GM21381 (cell line): ENCODE data around the gene CCDC40.

Experiments
- ATAC-seq: cut with Tn5 transposase; IDR thresholded peaks from one replicate; pipeline ENCODE4 v1.9.1; 2021; ENCODE audit warnings: mild to moderate bottlenecking, moderate library complexity; ENCODE audit not compliant: unreplicated experiment

Gene CCDC40

GRCh38 chr17:80000981-80001775 is 35.3 kb upstream of the CCDC40 start:
- ATAC-seq: no peak

- no peak for ATAC-seq
These were observed 34.3 kb upstream of the CCDC40 start for GRCh38 chr17:80002070-80002641.

DNA sequence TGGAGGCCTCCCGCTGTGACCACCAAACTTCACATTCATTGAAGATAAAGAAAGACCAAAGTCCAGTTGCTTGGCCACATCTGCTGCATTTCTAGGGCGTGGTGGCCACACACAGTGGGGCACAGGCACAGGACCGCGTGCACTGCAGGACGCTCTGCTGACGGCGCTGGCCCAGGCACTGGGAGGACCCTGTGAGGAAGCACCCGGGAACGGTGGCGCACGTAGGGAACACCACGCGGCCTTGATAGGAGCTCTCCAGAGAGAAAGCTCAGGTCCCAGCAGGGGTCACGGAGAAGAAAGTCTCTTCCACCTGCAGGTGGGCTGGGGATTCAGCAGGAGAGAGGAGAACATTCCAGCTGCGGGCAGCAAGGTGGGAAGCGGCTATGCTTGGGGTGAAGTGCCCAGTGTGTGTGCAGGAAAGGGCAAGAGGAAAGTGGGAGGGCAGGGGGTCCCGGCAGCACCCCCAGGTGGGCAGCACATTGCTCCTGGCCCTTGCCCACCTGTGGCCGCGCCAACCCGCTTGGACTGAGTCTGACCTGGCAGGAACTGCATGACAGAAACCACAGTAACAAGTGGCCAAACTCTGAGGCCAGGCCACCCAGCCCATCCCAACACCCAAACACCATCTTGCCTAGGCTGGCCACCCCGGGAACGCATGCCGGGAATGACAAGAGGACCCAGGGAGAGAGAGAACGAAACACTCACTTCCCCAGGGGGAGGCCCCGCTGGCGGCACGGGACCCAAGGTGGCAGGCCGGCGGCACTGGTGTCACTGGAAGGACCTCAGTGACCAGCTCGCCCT is 33.6 kb upstream of the CCDC40 start:
- no peak for ATAC-seq

DNA sequence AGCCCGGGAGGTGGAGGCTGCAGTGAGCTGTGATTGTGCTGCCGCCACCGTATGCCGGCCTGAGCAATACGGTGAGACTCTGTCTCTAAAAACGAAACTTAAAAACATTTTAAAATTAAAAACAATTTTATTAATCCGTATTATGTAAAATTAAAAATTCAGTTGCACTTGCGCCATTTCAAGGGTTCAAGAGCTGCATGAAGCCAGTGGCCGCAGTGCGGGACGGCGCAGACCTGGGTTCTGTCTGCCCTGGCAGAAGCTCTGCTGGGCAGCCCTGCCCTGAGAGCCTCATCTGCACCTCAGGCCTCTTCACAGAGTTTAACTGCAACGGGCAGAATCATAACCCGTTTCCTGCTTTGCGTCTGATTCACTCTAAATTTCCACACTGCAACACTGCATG is 32.5 kb upstream of the CCDC40 start:
- ATAC-seq: no peak

GRCh38 chr17:80005360-80006338 is 30.8 kb upstream of the CCDC40 start:
- ATAC-seq: no peak

DNA sequence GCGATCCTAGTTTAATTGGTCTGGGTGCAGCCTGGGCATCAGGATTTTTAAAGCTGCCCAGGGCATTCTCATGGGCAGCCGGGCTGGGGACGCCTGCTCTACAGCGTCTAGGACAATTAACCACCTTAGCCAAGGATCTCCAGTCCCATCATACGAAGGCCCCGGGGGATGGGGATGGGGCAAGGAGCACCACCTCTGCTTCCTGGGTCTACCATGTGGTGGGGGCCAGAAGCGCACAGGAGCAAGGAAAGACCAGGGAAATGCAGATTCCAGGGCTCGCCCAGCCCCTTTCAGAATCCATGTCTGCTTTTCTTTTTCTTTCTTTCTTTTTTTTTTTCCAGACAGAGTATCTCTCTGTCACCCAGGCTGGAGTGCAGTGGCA is 30.1 kb upstream of the CCDC40 start:
- ATAC-seq: no peak

DNA sequence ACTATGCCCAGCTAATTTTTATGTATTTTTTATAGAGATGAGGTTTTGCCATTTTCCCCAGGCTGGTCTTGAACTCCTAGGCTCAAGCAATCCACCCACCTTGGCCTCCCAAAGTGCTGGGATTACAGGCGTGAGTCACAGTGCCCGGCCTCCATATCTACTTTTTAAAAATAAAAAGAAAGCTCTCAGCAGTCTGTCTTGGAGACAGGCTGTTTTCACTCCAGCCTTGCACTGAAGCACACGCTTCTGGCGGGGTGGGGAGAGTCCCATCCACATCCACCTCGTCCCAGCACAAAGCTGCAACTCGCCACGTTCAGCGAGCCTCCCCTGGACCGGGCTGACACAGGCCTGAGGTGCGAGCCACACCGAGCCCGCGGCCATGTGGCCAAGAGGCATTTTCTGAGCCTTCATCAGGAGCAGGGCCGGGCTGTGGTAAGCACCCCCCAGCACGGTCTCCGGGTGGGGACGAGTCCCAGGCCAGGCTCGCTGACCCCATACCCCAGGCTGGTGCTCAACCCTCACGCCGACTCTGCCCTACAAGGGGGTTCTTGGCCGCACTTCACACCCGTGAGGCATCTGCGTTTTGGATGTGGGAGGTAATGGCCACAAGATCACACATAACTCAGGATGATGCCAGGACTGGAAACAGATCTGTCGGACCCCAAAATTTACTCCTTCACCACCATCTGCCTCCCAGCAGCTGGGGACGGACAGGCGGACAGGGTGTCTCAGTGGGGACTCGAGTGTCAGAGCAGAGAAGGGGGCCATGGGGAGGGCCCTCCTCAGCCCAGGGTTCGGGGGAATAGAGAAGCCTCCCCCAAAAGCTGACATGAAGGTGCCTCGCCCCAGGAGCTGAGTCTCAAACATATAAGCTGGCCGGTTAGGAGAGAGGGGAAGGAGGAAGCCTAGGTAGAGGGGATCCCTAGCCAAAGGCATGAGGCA is 29.4 kb upstream of the CCDC40 start:
- ATAC-seq: no peak

GRCh38 chr17:80007939-80008338 is 28.5 kb upstream of the CCDC40 start:
- ATAC-seq: no peak

DNA sequence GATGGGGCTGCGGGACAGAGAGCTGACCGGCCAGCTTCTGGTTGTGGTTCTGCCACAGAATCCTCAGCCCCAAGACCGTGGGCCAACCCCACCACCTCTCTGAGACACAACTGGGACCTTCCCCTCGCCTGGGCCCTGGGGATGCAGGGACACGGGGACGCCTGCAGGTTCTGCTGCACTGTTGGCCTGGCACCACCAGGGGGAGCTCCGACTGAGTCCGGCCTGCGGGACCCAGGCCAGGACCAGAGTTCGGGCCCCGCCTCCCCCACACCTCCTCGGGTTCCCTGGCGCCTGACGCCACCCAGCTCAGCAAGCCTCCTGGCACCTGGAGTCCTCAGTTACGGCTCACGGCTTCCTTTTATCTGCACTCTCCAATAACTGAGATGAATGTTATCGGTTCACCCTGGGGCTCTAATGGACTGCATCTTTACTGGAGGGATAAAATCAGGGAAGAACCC is 28.0 kb upstream of the CCDC40 start:
- ATAC-seq: no peak

DNA sequence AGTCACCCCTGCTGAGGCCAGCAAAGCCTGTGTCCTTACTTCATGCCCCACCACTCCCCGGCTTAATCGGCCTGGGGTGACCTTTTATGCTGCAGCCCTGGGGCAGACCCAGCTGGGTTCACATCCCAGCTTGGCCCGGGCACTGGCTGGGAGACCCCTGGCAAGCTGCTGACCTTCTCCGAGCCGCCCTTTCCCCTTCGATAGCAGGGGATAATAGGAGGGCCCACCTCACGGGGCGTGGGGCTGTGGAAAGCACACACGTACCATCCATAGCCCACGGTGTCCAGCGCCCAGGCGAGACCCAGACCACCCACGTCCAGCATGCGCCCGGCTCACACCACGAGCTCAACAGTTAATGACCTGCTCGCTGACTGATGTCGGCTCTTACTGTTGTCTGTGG is 27.6 kb upstream of the CCDC40 start:
- no peak for ATAC-seq

GRCh38 chr17:80009391-80010282 is 26.8 kb upstream of the CCDC40 start:
- ATAC-seq: no peak

- no peak for ATAC-seq
These were observed 26.1 kb upstream of the CCDC40 start for GRCh38 chr17:80010283-80010858.

- no peak for ATAC-seq
These were observed 24.4 kb upstream of the CCDC40 start for GRCh38 chr17:80011989-80012555.

DNA sequence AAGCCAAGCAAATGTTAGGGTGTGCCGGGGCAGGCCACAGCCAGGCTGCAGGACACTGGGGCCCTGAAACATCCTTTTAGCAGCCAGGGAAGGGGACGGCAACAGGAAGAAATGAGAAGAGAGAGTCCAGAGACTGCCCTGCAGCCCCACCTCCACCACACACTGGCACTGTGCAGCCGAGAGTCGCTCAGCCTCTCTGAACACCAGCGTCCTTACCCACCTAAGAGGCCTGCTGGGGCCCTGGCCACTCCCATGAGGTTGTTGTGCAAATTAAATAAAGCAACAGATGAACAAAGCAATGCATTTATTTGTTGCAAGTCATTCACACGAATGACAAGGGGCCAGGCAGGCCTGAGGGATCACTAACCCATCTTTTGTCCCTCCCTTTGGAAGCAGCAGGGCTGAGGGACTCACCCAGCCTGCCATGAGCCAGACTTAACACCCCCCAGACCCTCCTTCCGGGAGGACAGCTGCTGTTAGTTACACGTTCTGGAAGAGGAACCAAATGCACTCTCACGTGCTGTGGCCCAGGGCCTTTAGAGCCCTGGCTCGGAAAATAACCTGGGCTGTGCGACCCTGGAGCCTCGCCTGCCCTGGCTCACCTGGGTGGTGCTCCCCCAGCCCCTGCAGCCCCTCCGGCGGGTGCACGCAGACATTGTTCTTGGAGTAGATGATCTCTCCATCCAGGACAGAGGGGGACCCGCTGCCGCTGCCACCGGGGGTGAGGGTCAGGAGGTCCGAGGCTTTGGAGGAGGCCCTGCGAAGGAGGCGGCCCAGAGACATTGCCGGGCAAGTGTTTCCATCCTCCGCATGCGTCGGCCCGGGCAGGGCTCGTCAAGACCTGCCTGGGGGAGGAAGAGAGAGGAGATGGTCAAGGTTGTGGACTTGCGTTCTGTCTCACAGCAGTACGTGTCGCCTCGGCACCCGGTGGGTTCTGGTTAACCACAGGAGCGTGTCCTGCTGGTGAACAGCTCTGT is 23.4 kb upstream of the CCDC40 start:
- ATAC-seq: no peak

GRCh38 chr17:80017226-80018010 is 19.0 kb upstream of the CCDC40 start:
- ATAC-seq: no peak
